H4 (cell line): ENCODE results near the gene NISCH. TPM values are rescaled to one million over a fixed set of nuclear protein-coding genes. Genes with fewer than 3 reads are reported as not detected.

Experiments used
- DNase-seq: peaks from one replicate; pipeline ENCODE4 v3.0.0-alpha.2; 2015; ENCODE audit warnings: low spot score
- total RNA-seq: library from RNA; depleted of rRNA; stranded (reverse); fragments of >200 nt; shearing (Covaris generic); gene quantifications from 2 replicates; pipeline ENCODE4 v1.2.3, GENCODE V29; 2014

The NISCH gene
- total RNA-seq, 1 experiment from 2014 or later: 7.5 TPM

GRCh38 chr3:52512727-52513126, 57.3 kb downstream of the NISCH start:
- DNase-seq: no peak

GRCh38 chr3:52513281-52513680, 57.9 kb downstream of the NISCH start:
- no peak for DNase-seq

- DNase-seq: no peak
Measured at GRCh38 chr3:52514576-52514975, 59.2 kb downstream of the NISCH start.

- no peak for DNase-seq
Measured at GRCh38 chr3:52515192-52515591, 59.8 kb downstream of the NISCH start.

- DNase-seq: no peak
Measured at GRCh38 chr3:52516509-52517195, 61.2 kb downstream of the NISCH start.

- DNase-seq: no peak
Measured at GRCh38 chr3:52517796-52518722, 62.7 kb downstream of the NISCH start.

GRCh38 chr3:52518723-52519444, 63.5 kb downstream of the NISCH start:
- no peak for DNase-seq

GRCh38 chr3:52519445-52520140, 64.2 kb downstream of the NISCH start:
- DNase-seq: no peak

GRCh38 chr3:52520141-52520667, 64.8 kb downstream of the NISCH start:
- no peak for DNase-seq

GRCh38 chr3:52520716-52521487, 65.5 kb downstream of the NISCH start:
- DNase-seq: no peak

GRCh38 chr3:52521488-52521824, 66.1 kb downstream of the NISCH start:
- DNase-seq: no peak

- no peak for DNase-seq
Measured at GRCh38 chr3:52521881-52522650, 66.7 kb downstream of the NISCH start.

GRCh38 chr3:52522651-52523251, 67.3 kb downstream of the NISCH start:
- no peak for DNase-seq

GRCh38 chr3:52523386-52524257, 68.2 kb downstream of the NISCH start:
- DNase-seq: no peak

GRCh38 chr3:52524258-52524751, 68.9 kb downstream of the NISCH start:
- no peak for DNase-seq

- no peak for DNase-seq
Measured at GRCh38 chr3:52524752-52525679, 69.6 kb downstream of the NISCH start.
